OCI-LY3 (cell line): ENCODE data around the gene BACH2.
"Not testable (repeated sequence)": the region's sequence is repeated elsewhere in the genome, so short reads cannot be mapped to it uniquely, and the experiment has no call there.

Source experiments
- H2AFZ ChIP-seq: fragments of 200-600, 300-600 bp; shearing (Covaris generic); 2 replicates; pipeline ENCODE4 v1.6.0; 2014; ENCODE audit warnings: antibody characterized with exemption, low read depth, low read length
- H3K27ac ChIP-seq: fragments of 200-600, 300-600 bp; sonication (generic); 2 replicates; pipeline ENCODE4 v1.5.1; 2014; ENCODE audit warnings: mild to moderate bottlenecking, low read length, moderate library complexity, mixed read lengths
- H3K27me3 ChIP-seq: fragments of 200-600, 300-600 bp; sonication (generic); 2 replicates; pipeline ENCODE4 v1.6.1; 2014; ENCODE audit warnings: low read depth, low read length, mixed read lengths
- H3K36me3 ChIP-seq: fragments of 200-600, 300-600 bp; sonication (generic); replicated peaks from 2 replicates; pipeline ENCODE3; 2014; ENCODE audit warnings: low read depth, low read length, mixed read lengths
- H3K4me1 ChIP-seq: fragments of 300-600, 200-600 bp; sonication (generic); 2 replicates; pipeline ENCODE4 v1.6.1; 2014; ENCODE audit warnings: low read length, mixed read lengths
- H3K4me2 ChIP-seq: fragments of 200-600, 300-600 bp; sonication (generic); 2 replicates; pipeline ENCODE4 v1.6.1; 2014; ENCODE audit warnings: low read length, mixed read lengths
- H3K4me3 ChIP-seq: fragments of 300-600, 200-600 bp; sonication (generic); 2 replicates; pipeline ENCODE4 v1.5.1; 2014; ENCODE audit warnings: antibody characterized with exemption, mild to moderate bottlenecking, low read length, moderate library complexity
- H3K79me2 ChIP-seq: fragments of 300-600, 200-600 bp; shearing (Covaris generic); 2 replicates; pipeline ENCODE4 v1.6.1; 2014; ENCODE audit warnings: mild to moderate bottlenecking, low read length, mixed read lengths
- H3K9ac ChIP-seq: fragments of 300-600, 200-600 bp; shearing (Covaris generic); 2 replicates; pipeline ENCODE4 v1.6.0; 2014; ENCODE audit warnings: mild to moderate bottlenecking, low read length, moderate library complexity
- H3K9me3 ChIP-seq: fragments of 200-600, 300-600 bp; shearing (Covaris generic); 2 replicates; pipeline ENCODE4 v1.6.1; 2014; ENCODE audit warnings: low read length, mixed read lengths; ENCODE audit not compliant: insufficient read depth
- H4K20me1 ChIP-seq: fragments of 200-600, 300-600 bp; sonication (generic); 2 replicates; pipeline ENCODE4 v1.6.1; 2016; ENCODE audit warnings: low read length, mixed read lengths; ENCODE audit not compliant: insufficient read depth
- EZH2phosphoT487 ChIP-seq: fragments of 200-600 bp; shearing (Covaris generic); IDR thresholded peaks from 2 replicates; pipeline ENCODE4 v1.6.1; 2018; ENCODE audit warnings: antibody characterized with exemption, mixed run types, low read depth
- TF ChIP-seq, protein P1 (sequence below): fragments of 200-600, 300-600 bp; sonication (generic); IDR thresholded peaks from 2 replicates; pipeline ENCODE4 v1.5.1; 2014; ENCODE audit warnings: antibody characterized with exemption, low read length, low read depth

The BACH2 gene

DNA sequence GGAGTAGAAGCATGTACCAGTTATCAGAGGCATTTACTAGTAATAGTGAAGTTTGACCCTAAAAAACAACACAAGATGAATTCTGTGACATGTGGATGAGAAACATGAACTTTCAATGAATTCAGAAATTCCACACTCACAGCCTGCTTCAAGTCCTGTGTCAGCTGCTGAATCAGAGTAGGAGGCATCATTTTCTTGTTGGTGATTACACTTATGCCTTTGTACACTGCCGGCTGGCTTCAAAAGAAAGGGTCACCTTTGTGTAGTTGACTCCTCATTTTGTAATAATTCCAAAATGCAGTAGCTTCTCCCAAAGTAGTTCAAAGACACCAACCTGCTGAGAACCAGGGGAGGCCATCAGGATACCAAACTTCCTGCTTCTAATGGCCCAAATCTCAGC is 165.5 kb downstream of the BACH2 start:
- no peaks in the 10 kb centered on the region for H3K36me3 ChIP-seq
- H3K4me1 ChIP-seq: no peaks in the 10 kb centered on the region
- H3K9ac ChIP-seq: no peak overlapping the region
- H4K20me1 ChIP-seq: no peaks in the 10 kb centered on the region
- no peak overlapping the region for H3K4me2 ChIP-seq
- no peak for TF ChIP-seq EZH2phosphoT487
- TF ChIP-seq, protein P1, sequence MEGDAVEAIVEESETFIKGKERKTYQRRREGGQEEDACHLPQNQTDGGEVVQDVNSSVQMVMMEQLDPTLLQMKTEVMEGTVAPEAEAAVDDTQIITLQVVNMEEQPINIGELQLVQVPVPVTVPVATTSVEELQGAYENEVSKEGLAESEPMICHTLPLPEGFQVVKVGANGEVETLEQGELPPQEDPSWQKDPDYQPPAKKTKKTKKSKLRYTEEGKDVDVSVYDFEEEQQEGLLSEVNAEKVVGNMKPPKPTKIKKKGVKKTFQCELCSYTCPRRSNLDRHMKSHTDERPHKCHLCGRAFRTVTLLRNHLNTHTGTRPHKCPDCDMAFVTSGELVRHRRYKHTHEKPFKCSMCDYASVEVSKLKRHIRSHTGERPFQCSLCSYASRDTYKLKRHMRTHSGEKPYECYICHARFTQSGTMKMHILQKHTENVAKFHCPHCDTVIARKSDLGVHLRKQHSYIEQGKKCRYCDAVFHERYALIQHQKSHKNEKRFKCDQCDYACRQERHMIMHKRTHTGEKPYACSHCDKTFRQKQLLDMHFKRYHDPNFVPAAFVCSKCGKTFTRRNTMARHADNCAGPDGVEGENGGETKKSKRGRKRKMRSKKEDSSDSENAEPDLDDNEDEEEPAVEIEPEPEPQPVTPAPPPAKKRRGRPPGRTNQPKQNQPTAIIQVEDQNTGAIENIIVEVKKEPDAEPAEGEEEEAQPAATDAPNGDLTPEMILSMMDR: no peak
- H3K27ac ChIP-seq: no peak overlapping the region
- H2AFZ ChIP-seq: no peak overlapping the region
- no peaks in the 10 kb centered on the region for H3K79me2 ChIP-seq
- no peaks in the 10 kb centered on the region for H3K9me3 ChIP-seq
- H3K4me3 ChIP-seq: no peak overlapping the region
- peaks cover 43% of the 10 kb centered on the region for H3K27me3 ChIP-seq

DNA sequence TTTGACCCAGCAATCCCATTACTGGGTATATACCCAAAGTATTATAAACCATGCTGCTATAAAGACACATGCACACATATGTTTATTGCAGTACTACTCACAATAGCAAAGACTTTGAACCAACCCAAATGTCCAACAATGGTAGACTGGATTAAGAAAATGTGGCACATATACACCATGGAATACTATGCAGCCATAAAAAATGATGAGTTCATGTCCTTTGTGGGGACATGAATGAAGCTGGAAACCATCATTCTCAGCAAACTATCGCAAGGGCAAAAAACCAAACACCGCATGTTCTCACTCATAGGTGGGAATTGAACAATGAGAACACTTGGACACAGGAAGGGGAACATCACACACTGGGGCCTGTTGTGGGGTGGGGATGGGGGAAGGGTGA is 168.0 kb downstream of the BACH2 start:
- H3K4me2 ChIP-seq, H3K79me2 ChIP-seq, H3K4me1 ChIP-seq, H3K9ac ChIP-seq, H4K20me1 ChIP-seq, H3K36me3 ChIP-seq, H3K9me3 ChIP-seq, H2AFZ ChIP-seq, H3K4me3 ChIP-seq, H3K27ac ChIP-seq: not testable (repeated sequence)
- peaks cover 55% of the 10 kb centered on the region for H3K27me3 ChIP-seq

DNA sequence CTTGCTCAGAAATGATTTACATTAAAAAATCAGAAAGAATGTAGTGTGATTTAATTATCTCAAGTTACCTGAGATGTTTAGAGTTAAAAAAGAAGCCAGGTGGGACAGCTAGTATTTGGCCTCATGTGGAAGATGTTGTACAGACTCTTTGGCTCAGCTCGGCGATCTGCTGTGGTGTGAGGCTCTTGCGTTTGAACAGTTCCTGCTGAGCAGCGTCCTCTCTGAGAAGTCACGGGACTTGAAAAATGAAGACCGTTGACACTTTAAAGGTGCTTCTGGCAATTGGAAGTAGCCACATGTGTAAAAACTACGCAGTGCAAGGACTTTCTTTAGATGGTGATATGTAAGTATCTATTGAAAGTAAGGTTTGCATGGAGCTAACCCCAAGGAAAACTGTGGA is 169.0 kb downstream of the BACH2 start:
- H3K9ac ChIP-seq: no peak overlapping the region
- H3K27me3 ChIP-seq: peaks cover 58% of the 10 kb centered on the region
- no peaks in the 10 kb centered on the region for H3K36me3 ChIP-seq
- H3K4me3 ChIP-seq: no peak overlapping the region
- H3K79me2 ChIP-seq: no peaks in the 10 kb centered on the region
- H2AFZ ChIP-seq: no peak overlapping the region
- no peaks in the 10 kb centered on the region for H3K9me3 ChIP-seq
- TF ChIP-seq, protein P1: no peak
- TF ChIP-seq EZH2phosphoT487: no peak
- H4K20me1 ChIP-seq: 0 out of 2 replicates have a peak, but pooled peaks cover 5% of the 10 kb centered on the region
- H3K4me1 ChIP-seq: no peaks in the 10 kb centered on the region
- no peak overlapping the region for H3K4me2 ChIP-seq
- no peak overlapping the region for H3K27ac ChIP-seq

DNA sequence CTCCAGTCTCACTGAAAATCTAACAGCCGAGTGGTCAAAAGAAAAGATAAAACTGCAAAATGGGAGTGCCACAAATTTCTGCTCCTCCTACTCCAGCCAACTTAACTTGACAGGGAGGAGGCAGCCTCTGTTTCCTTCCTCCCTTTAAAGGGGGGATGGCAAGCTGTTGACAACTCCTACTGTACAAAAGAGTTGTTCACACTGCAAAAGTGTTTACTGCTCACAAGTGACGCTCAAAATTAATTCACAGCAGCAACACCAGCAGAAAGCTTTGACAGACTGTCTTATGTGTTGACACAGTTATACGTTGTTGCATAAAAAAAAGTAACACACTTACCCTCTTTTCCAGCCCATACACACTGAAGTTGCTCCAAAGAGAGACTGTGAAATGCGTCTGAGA is 169.8 kb downstream of the BACH2 start:
- Histone ChIP-seq H2AFZ (no peak overlapping the region), H3K4me1 (no peaks in the 10 kb centered on the region; the same call in 1 of the 2 replicates), H3K9ac (no peak overlapping the region), H3K36me3 (no peaks in the 10 kb centered on the region), H3K27ac (no peak overlapping the region), H3K9me3 (no peaks in the 10 kb centered on the region), H3K4me3 (no peak overlapping the region), H3K27me3 (peaks cover 61% of the 10 kb centered on the region), H3K79me2 (no peaks in the 10 kb centered on the region), H3K4me2 (no peak overlapping the region), H4K20me1 (0 out of 2 replicates have a peak, but pooled peaks cover 5% of the 10 kb centered on the region)
- no peak for TF ChIP-seq EZH2phosphoT487
- TF ChIP-seq, protein P1: no peak

DNA sequence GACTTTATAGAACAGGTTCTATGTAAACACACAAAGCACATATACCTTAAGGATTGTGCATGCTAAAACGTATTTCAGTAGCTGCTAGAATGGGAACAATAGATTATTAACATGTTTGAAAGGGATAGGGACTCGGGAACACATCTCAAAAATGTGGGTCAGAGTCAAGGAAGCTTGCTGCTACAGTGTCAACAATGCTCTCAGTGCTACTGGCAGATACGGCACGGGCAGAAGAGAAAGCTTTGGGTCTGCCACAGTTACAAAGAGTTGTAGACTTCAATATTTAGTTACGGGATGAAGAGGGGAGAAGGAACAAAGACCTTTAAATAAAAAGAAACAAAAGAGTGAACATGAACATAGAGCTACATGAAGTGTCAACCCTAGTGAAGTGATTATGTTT is 170.5 kb downstream of the BACH2 start:
- Histone ChIP-seq H3K4me3 (no peak overlapping the region), H3K27ac (no peak overlapping the region), H3K9me3 (no peaks in the 10 kb centered on the region), H3K4me1 (no peaks in the 10 kb centered on the region; the same call in 1 of the 2 replicates), H3K4me2 (no peak overlapping the region), H3K9ac (no peak overlapping the region), H4K20me1 (0 out of 2 replicates have a peak, but pooled peaks cover 5% of the 10 kb centered on the region), H2AFZ (no peak overlapping the region), H3K27me3 (peaks cover 56% of the 10 kb centered on the region), H3K36me3 (no peaks in the 10 kb centered on the region), H3K79me2 (no peaks in the 10 kb centered on the region)
- TF ChIP-seq, protein P1: no peak
- no peak for TF ChIP-seq EZH2phosphoT487
